GM18507 (cell line): ENCODE measurements around the gene IFIT5.
"Not testable (repeated sequence)": the region's sequence is repeated elsewhere in the genome, so short reads cannot be mapped to it uniquely, and the experiment has no call there.

Experiments
- DNase-seq: peaks from one replicate; pipeline ENCODE4 v3.0.0; 2011; ENCODE audit warnings: low read depth; ENCODE audit not compliant: insufficient read length; ENCODE audit errors: extremely low spot score
- FAIRE-seq: peaks from 2 replicates; lab custom pipeline; 2011; peaks lifted over from hg19 to GRCh38; lab: Jason Lieb, UNC

IFIT5 gene

GRCh38 chr10:89421018-89421476, 6.7 kb downstream of the IFIT5 start:
- no peak for FAIRE-seq

GRCh38 chr10:89425000-89425399, 10.6 kb downstream of the IFIT5 start:
- FAIRE-seq (no peak), DNase-seq (no peak)

More at GRCh38 chr10:89421018-89421476, 6.7 kb downstream of the IFIT5 start:
- DNase-seq = no peak

- peak; percentile 80 for FAIRE-seq
- DNase-seq = no peak
These were observed 12.0 kb downstream of the IFIT5 start for GRCh38 chr10:89426230-89426868.

- FAIRE-seq = no peak
- no peak for DNase-seq
These were observed 13.3 kb downstream of the IFIT5 start for GRCh38 chr10:89427629-89428028.

- DNase-seq (no peak), FAIRE-seq (no peak)
These were observed 14.5 kb downstream of the IFIT5 start for GRCh38 chr10:89428877-89429276.

- no peak for FAIRE-seq
- DNase-seq = no peak
These were observed 17.6 kb downstream of the IFIT5 start for GRCh38 chr10:89431977-89432376.

- DNase-seq = no peak
- FAIRE-seq = no peak
These were observed 24.2 kb downstream of the IFIT5 start for GRCh38 chr10:89438525-89438924.

- DNase-seq (no peak), FAIRE-seq (no peak)
These were observed 26.1 kb downstream of the IFIT5 start for GRCh38 chr10:89440226-89441009.

- DNase-seq (no peak), FAIRE-seq (no peak)
These were observed 27.9 kb downstream of the IFIT5 start for GRCh38 chr10:89442289-89442688.

- FAIRE-seq, DNase-seq: not testable (repeated sequence)
These were observed 30.5 kb downstream of the IFIT5 start for GRCh38 chr10:89444819-89445218.

- FAIRE-seq = no peak
These were observed 36.5 kb downstream of the IFIT5 start for GRCh38 chr10:89450901-89451300.

GRCh38 chr10:89452193-89452592, 37.8 kb downstream of the IFIT5 start:
- DNase-seq (no peak), FAIRE-seq (no peak)

More at GRCh38 chr10:89450901-89451300, 36.5 kb downstream of the IFIT5 start:
- DNase-seq = no peak

- FAIRE-seq (no peak), DNase-seq (no peak)
These were observed 40.4 kb downstream of the IFIT5 start for GRCh38 chr10:89454561-89455347.

GRCh38 chr10:89458291-89458690, 43.9 kb downstream of the IFIT5 start:
- no peak for FAIRE-seq
- DNase-seq = no peak

- no peak for FAIRE-seq
- no peak for DNase-seq
These were observed 44.4 kb downstream of the IFIT5 start for GRCh38 chr10:89458784-89459183.

- FAIRE-seq (no peak), DNase-seq (no peak)
These were observed 49.6 kb downstream of the IFIT5 start for GRCh38 chr10:89463846-89464537.

GRCh38 chr10:89465196-89465595, 50.8 kb downstream of the IFIT5 start:
- FAIRE-seq (no peak), DNase-seq (no peak)

- FAIRE-seq (no peak), DNase-seq (no peak)
These were observed 52.2 kb downstream of the IFIT5 start for GRCh38 chr10:89466599-89467035.

GRCh38 chr10:89468191-89468965, 54.0 kb downstream of the IFIT5 start:
- DNase-seq (no peak), FAIRE-seq (no peak)
